Liver (tissue), 9 donors: ENCODE results near the gene SPAG16. TPM values are rescaled to one million over a fixed set of nuclear protein-coding genes. Genes with fewer than 3 reads are reported as not detected.

Source experiments
- DNase-seq: peaks from one replicate; pipeline ENCODE4 v3.0.0-alpha.2; 2017; ENCODE audit warnings: low spot score
- H3K27ac ChIP-seq, 2 donors: one replicate each; pipeline ENCODE4 v1.7.0; 2013; ENCODE audit warnings: inconsistent platforms in 2 of 2, low read length in 2 of 2, control low read depth in 1 of 2, low read depth in 1 of 2, mild to moderate bottlenecking in 1 of 2
- H3K27me3 ChIP-seq, 4 donors: one replicate each; pipeline versions ENCODE4 v1.6.1 to v1.7.0; 2013; ENCODE audit warnings: low read length in 3 of 4, inconsistent platforms in 1 of 4, mild to moderate bottlenecking in 1 of 4, moderate library complexity in 1 of 4; ENCODE audit not compliant: control insufficient read depth in 4 of 4, insufficient read depth in 4 of 4
- H3K36me3 ChIP-seq, 4 donors: one replicate each; pipeline versions ENCODE4 v1.6.1 to v1.7.0; 2013; ENCODE audit warnings: low read length in 3 of 4, mild to moderate bottlenecking in 3 of 4, low read depth in 1 of 4, moderate library complexity in 1 of 4; ENCODE audit not compliant: control insufficient read depth in 4 of 4, insufficient read depth in 3 of 4
- H3K4me1 ChIP-seq, 4 donors: one replicate each; pipeline versions ENCODE4 v1.6.1 to v1.7.0; 2013; ENCODE audit warnings: low read length in 3 of 4, mild to moderate bottlenecking in 3 of 4, moderate library complexity in 1 of 4; ENCODE audit not compliant: control insufficient read depth in 4 of 4, insufficient read depth in 4 of 4
- H3K4me3 ChIP-seq, 3 donors: one replicate each; pipeline versions ENCODE4 v1.6.1 to v1.7.0; 2013; ENCODE audit warnings: low read length in 3 of 3, control low read depth in 1 of 3, low read depth in 1 of 3, mild to moderate bottlenecking in 1 of 3
- H3K9ac ChIP-seq, 2 donors: one replicate each; pipeline ENCODE4 v1.7.0; 2013; ENCODE audit warnings: low read length in 2 of 2, mild to moderate bottlenecking in 2 of 2, moderate library complexity in 2 of 2, control low read depth in 1 of 2, low read depth in 1 of 2
- H3K9me3 ChIP-seq, 4 donors: one replicate each; pipeline versions ENCODE4 v1.6.1 to v1.7.0; 2013; ENCODE audit warnings: low read length in 3 of 4; ENCODE audit not compliant: control insufficient read depth in 4 of 4
- ATF3 ChIP-seq: IDR thresholded peaks from 2 replicates; pipeline ENCODE4 v1.6.1; 2016; ENCODE audit warnings: antibody characterized with exemption
- CTCF ChIP-seq: fragments of 150-350 bp; IDR thresholded peaks from 2 replicates; pipeline ENCODE4 v1.5.1; 2017; ENCODE audit warnings: improper control_type of control experiment, low read depth, low read length; ENCODE audit not compliant: missing input control
- EGR1 ChIP-seq, 2 donors: IDR thresholded peaks; 2 replicates each; pipeline ENCODE4 v1.6.1; 2016 to 2018; ENCODE audit warnings: antibody characterized with exemption in 2 of 2, low read depth in 2 of 2
- FOXA1 ChIP-seq: IDR thresholded peaks from 2 replicates; pipeline ENCODE4 v1.6.1; 2016; ENCODE audit warnings: antibody characterized with exemption
- FOXA2 ChIP-seq: IDR thresholded peaks from 2 replicates; pipeline ENCODE4 v1.6.1; 2016; ENCODE audit warnings: antibody characterized with exemption
- GABPA ChIP-seq, 2 donors: IDR thresholded peaks in 1 of 2; conservative IDR thresholded peaks in 1 of 2; 2 replicates each; pipeline ENCODE4 v1.6.1; 2016; ENCODE audit warnings: antibody characterized with exemption in 2 of 2, mild to moderate bottlenecking in 1 of 2, moderate library complexity in 1 of 2
- HNF4A ChIP-seq, 2 donors: conservative IDR thresholded peaks; 2 replicates each; pipeline ENCODE4 v1.6.1; 2016; ENCODE audit warnings: antibody characterized with exemption in 2 of 2, mild to moderate bottlenecking in 2 of 2
- HNF4G ChIP-seq: IDR thresholded peaks from 2 replicates; pipeline ENCODE4 v1.6.1; 2016; ENCODE audit warnings: antibody characterized with exemption
- JUND ChIP-seq, 2 donors: IDR thresholded peaks; 2 replicates each; pipeline ENCODE4 v1.6.1; 2016; ENCODE audit warnings: antibody characterized with exemption in 2 of 2
- NR2F2 ChIP-seq: IDR thresholded peaks from 2 replicates; pipeline ENCODE4 v1.6.1; 2016; ENCODE audit warnings: antibody characterized with exemption
- RAD21 ChIP-seq, 2 donors: IDR thresholded peaks; 2 replicates each; pipeline ENCODE4 v1.6.1; 2016; ENCODE audit warnings: antibody characterized with exemption in 2 of 2, mild to moderate bottlenecking in 2 of 2
- REST ChIP-seq: IDR thresholded peaks from 2 replicates; pipeline ENCODE4 v1.6.1; 2016; ENCODE audit warnings: antibody characterized with exemption, mild to moderate bottlenecking
- RXRA ChIP-seq, 2 donors: IDR thresholded peaks; 2 replicates each; pipeline ENCODE4 v1.6.1; 2017 to 2018; ENCODE audit warnings: antibody characterized with exemption in 2 of 2, mild to moderate bottlenecking in 1 of 2
- SP1 ChIP-seq: IDR thresholded peaks from 2 replicates; pipeline ENCODE4 v1.6.1; 2018; ENCODE audit warnings: antibody characterized with exemption, mild to moderate bottlenecking
- TAF1 ChIP-seq: conservative IDR thresholded peaks from 2 replicates; pipeline ENCODE4 v1.6.1; 2016; ENCODE audit warnings: antibody characterized with exemption, mild to moderate bottlenecking
- YY1 ChIP-seq: IDR thresholded peaks from 2 replicates; pipeline ENCODE4 v1.6.1; 2016; ENCODE audit warnings: antibody characterized with exemption, mild to moderate bottlenecking
- ZBTB33 ChIP-seq: IDR thresholded peaks from 2 replicates; pipeline ENCODE4 v1.6.1; 2016; ENCODE audit warnings: antibody characterized with exemption
- WGBS: extraction: QIAGEN DNeasy Blood & Tissue Kit; methylation state at CpG from one replicate; pipeline ENCODE4 v1.1.7; 2013; 5-methylcytosine and 5-hydroxymethylcytosine counted together
- polyA plus RNA-seq, 2 donors: library from polyadenylated mRNA; stranded (reverse) in 1 of 2; unstranded in 1 of 2; fragments of 200-250 nt in 1 of 2; fragments of >200 nt in 1 of 2; fragmentation: Nextera tagmentation in 1 of 2; extraction: Ambion mirVana in 1 of 2; gene quantifications; one replicate each; pipeline versions ENCODE4 v1.2.1 to v1.2.3, GENCODE V29; 2013 to 2015
- total RNA-seq, 2 donors: library from RNA; depleted of rRNA; stranded (reverse); fragments of >200 nt; gene quantifications; one replicate each; pipeline ENCODE4 v1.2.3, GENCODE V29; 2014
- donor health status: healthy.
- donor health status: healthy.
- donor health status: healthy.
- donor health status: healthy.
- donor health status: healthy.

The SPAG16 gene
- total and polyA plus RNA-seq, 4 donors: 6.4 to 12.7 (median 11.4) TPM

- H3K9me3 ChIP-seq: no peaks in the 10 kb centered on the region
- H3K27me3 ChIP-seq: no peaks in the 10 kb centered on the region
- TF ChIP-seq HNF4A (conservative IDR thresholded peaks at IDR 0.05) (no peak), YY1 (no peak), JUND (IDR thresholded peaks at IDR 0.05) (no peak), CTCF (no peak), FOXA1 (no peak), FOXA2 (no peak), GABPA (IDR thresholded peaks at IDR 0.05 in 1 of 2, conservative IDR thresholded peaks at IDR 0.05 in 1 of 2) (no peak), RXRA (IDR thresholded peaks at IDR 0.05) (no peak), TAF1 (no peak), EGR1 (IDR thresholded peaks at IDR 0.05; ENCODE audit: low read depth in 2 of 2) (no peak), NR2F2 (no peak), ATF3 (no peak), SP1 (no peak), ZBTB33 (no peak), RAD21 (IDR thresholded peaks at IDR 0.05) (no peak), HNF4G (no peak)
- H3K9ac ChIP-seq: no peak overlapping the region
- H3K27ac ChIP-seq: no peak overlapping the region
- no peak for DNase-seq
- H3K4me3 ChIP-seq: no peak overlapping the region
- H3K4me1 ChIP-seq: no peaks in the 10 kb centered on the region
- 86% methylated on average over 2 of the region's 2 CpGs for WGBS
- H3K36me3 ChIP-seq: no peaks in the 10 kb centered on the region
Measured at GRCh38 chr2:214226061-214226460, 941.8 kb downstream of the SPAG16 start.

- H3K4me1 ChIP-seq: no peaks in the 10 kb centered on the region
- H3K4me3 ChIP-seq: no peak overlapping the region
- H3K27ac ChIP-seq: no peak overlapping the region
- DNase-seq: no peak
- no peak for TF ChIP-seq TAF1
- no peak for TF ChIP-seq HNF4A (conservative IDR thresholded peaks at IDR 0.05)
- no peak for TF ChIP-seq YY1
- no peak for TF ChIP-seq REST
- 53% methylated on average over 2 of the region's 2 CpGs for WGBS
- H3K9me3 ChIP-seq: no peaks in the 10 kb centered on the region
- H3K27me3 ChIP-seq: no peaks in the 10 kb centered on the region
- no peak overlapping the region for H3K9ac ChIP-seq
- H3K36me3 ChIP-seq: no peaks in the 10 kb centered on the region
Measured at GRCh38 chr2:214232271-214232670, 948.0 kb downstream of the SPAG16 start.
